Endothelial cell of umbilical vein (primary cell): ENCODE data around the gene IL33.

Experiments
- CTCF ChIP-seq, 2 donors: IDR thresholded peaks; 1 replicate in 1 of 2; 2 replicates in 1 of 2; pipeline ENCODE4 v1.5.1; 2011; ENCODE audit warnings: low read length in 2 of 2, mild to moderate bottlenecking in 2 of 2, moderate library complexity in 2 of 2, control low read depth in 1 of 2, inconsistent platforms in 1 of 2, low read depth in 1 of 2; ENCODE audit not compliant: insufficient read depth in 1 of 2; ENCODE audit errors: extremely low read depth in 1 of 2
- EZH2 ChIP-seq: IDR thresholded peaks from 2 replicates; pipeline ENCODE4 v1.6.1; 2012; ENCODE audit warnings: borderline replicate concordance, low read depth, mild to moderate bottlenecking, moderate library complexity, low read length, inconsistent platforms; ENCODE audit not compliant: severe bottlenecking
- FOS ChIP-seq: IDR thresholded peaks from 2 replicates; pipeline ENCODE4 v1.6.1; 2011; ENCODE audit warnings: mild to moderate bottlenecking, low read length, moderate library complexity, borderline replicate concordance; ENCODE audit not compliant: insufficient read depth
- POLR2A ChIP-seq: IDR thresholded peaks from 2 replicates; pipeline ENCODE4 v1.6.1; 2012; ENCODE audit warnings: low read depth, mild to moderate bottlenecking, control low read depth, low read length

- TF ChIP-seq POLR2A (no peak), CTCF (IDR thresholded peaks at IDR 0.05; ENCODE audit: extremely low read depth in 1 of 2, insufficient read depth in 1 of 2, low read depth in 1 of 2, low read length in 2 of 2) (no peak), FOS (no peak), EZH2 (no peak)
Observed at GRCh38 chr9:6301858-6302257, 86.3 kb downstream of the IL33 start.
